ENCODE data around the gene MED15. TPM values are rescaled to one million over a fixed set of nuclear protein-coding genes. Genes with fewer than 3 reads are reported as not detected.

The MED15 gene
- total and polyA plus RNA-seq, 2 experiments from 2014 or later, result 45.1 to 45.3 TPM

GRCh38 chr22:20525048-20525447 is 17.6 kb downstream of the MED15 start:
- Histone ChIP-seq H3K9me3 (ENCODE audit: low read depth) (no peaks in the 10 kb centered on the region), H3K4me3 (no peak overlapping the region), H3K4me1 (ENCODE audit: low read depth) (peaks cover 28% of the 10 kb centered on the region), H3K27ac (no peak overlapping the region), H3K27me3 (no peaks in the 10 kb centered on the region), H3K36me3 (peaks cover 4% of the 10 kb centered on the region)
- no peak for TF ChIP-seq CTCF (IDR thresholded peaks at IDR 0.05; ENCODE audit: low read depth, low read length)
- no peak for DNase-seq (ENCODE audit: low read depth in 1 of 2, low spot score in 1 of 2)

DNA sequence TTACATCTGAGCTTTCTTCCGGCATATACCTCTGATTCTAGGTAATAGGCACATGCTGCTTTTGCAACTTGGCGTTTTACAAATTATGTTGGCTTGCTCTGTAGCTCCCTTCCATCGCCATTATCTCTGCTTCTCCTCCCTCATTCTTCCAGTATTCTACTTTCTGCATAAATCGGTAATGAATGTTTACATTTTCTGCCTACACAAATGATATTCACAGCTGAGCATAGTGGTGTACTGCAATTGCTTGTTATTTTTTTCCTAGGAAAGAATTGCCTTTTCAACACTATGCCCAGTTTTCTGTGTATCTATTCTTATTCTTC is 18.9 kb downstream of the MED15 start:
- H3K27ac ChIP-seq, result peak overlapping the region; percentile 60
- no peaks in the 10 kb centered on the region for H3K9me3 ChIP-seq (ENCODE audit: low read depth)
- no peaks in the 10 kb centered on the region for H3K27me3 ChIP-seq
- no peak for DNase-seq (ENCODE audit: low read depth in 1 of 2, low spot score in 1 of 2)
- H3K36me3 ChIP-seq, result peaks cover 4% of the 10 kb centered on the region
- H3K4me3 ChIP-seq, result no peak overlapping the region
- peaks cover 41% of the 10 kb centered on the region for H3K4me1 ChIP-seq (ENCODE audit: low read depth)
- no peak for TF ChIP-seq CTCF (IDR thresholded peaks at IDR 0.05; ENCODE audit: low read depth, low read length)

DNA sequence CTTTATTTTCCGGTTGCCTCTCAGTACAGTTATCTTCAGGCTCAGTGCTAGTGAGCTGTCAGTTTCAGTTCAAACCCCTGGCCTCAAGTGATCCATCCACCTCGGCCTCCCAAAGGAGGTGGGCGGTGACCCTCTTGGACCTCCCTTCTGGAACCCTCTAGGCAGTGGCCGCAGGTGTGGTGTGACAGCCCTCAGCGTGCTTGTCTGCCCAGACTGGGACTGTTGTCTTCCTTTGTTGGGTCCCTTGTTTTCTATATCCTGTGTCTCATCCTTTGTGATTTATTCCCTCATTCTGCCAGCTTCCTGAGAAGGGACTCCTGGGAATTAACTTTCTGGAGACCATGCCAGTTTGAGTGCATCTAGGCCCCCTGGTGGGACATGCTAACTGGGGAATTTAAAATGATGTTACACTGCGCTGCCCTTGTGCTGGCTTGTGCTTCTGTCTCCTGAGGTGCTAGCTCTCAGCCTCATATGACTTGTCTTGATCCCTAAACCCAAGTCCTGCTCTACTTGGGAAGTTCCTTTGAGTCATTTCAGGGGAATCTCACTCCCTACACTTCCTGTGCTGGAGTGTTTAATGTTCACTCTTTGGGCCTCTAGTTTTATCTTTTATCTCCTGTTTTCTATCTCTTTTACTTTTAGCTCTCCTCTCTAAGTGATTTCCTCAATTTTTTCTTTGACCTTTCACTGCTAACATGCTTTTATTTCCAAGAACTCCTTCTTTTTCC is 19.4 kb downstream of the MED15 start:
- DNase-seq (ENCODE audit: low read depth in 1 of 2, low spot score in 1 of 2), result peak in 1 of 2 donors; percentile 76
- Histone ChIP-seq H3K36me3 (peaks cover 4% of the 10 kb centered on the region), H3K27me3 (no peaks in the 10 kb centered on the region), H3K9me3 (ENCODE audit: low read depth) (no peaks in the 10 kb centered on the region), H3K27ac (peak overlapping the region; percentile 60), H3K4me1 (ENCODE audit: low read depth) (peaks cover 46% of the 10 kb centered on the region), H3K4me3 (no peak overlapping the region)
- TF ChIP-seq CTCF (IDR thresholded peaks at IDR 0.05; ENCODE audit: low read depth, low read length), result peak; percentile 22

DNA sequence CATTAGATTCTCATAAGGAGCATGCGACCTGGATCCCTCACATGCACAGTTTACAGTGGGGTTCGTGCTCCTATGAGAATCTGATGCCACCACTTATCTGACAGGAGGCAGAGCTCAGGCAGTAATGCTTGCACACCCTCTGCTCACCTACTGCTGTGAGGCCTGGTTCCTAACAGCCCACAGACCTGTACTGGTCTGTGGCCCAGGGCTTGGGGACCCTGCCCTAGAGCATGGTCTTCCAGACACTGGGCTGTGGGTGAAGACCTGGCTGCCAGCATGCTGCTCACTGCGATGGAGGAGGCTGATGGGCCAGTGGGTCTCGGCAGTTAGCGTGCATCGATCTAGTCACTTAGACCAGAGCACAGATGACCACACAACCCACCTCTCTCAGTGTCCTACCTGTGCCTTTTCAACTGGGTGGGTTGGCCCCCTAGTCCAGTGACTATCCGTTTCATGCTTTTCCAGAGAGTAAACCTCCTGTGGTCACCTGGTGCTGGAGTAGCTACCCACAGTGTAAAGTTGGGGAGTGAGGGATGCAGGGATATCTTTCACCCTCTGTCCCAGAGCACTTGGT is 21.1 kb downstream of the MED15 start:
- no peak for DNase-seq (ENCODE audit: low read depth in 1 of 2, low spot score in 1 of 2)

GRCh38 chr22:20530368-20531153 is 23.2 kb downstream of the MED15 start:
- no peak overlapping the region for H3K4me3 ChIP-seq
- H3K27ac ChIP-seq, result peak overlapping the region; percentile 90
- peak in 1 of 2 donors; percentile 36 for DNase-seq (ENCODE audit: low read depth in 1 of 2, low spot score in 1 of 2)
- H3K27me3 ChIP-seq, result no peaks in the 10 kb centered on the region
- peaks cover 4% of the 10 kb centered on the region for H3K36me3 ChIP-seq
- H3K4me1 ChIP-seq (ENCODE audit: low read depth), result peaks cover 46% of the 10 kb centered on the region
- TF ChIP-seq CTCF (IDR thresholded peaks at IDR 0.05; ENCODE audit: low read depth, low read length), result no peak
- no peaks in the 10 kb centered on the region for H3K9me3 ChIP-seq (ENCODE audit: low read depth)

More for the DNA sequence above, 21.1 kb downstream of the MED15 start:
- TF ChIP-seq CTCF (IDR thresholded peaks at IDR 0.05; ENCODE audit: low read depth, low read length), result no peak
- Histone ChIP-seq H3K27me3 (no peaks in the 10 kb centered on the region), H3K9me3 (ENCODE audit: low read depth) (no peaks in the 10 kb centered on the region), H3K27ac (no peak overlapping the region), H3K4me3 (no peak overlapping the region), H3K36me3 (peaks cover 4% of the 10 kb centered on the region), H3K4me1 (ENCODE audit: low read depth) (peaks cover 52% of the 10 kb centered on the region)

Data from cardiac muscle cell (in vitro differentiated cells and primary cell).